Measurements from ENCODE around the gene PTH1R. TPM values are rescaled to one million over a fixed set of nuclear protein-coding genes. Genes with fewer than 3 reads are reported as not detected.

PTH1R gene
- total RNA-seq, 1 experiment from 2014 or later: not detected

- no peak overlapping the region for H3K4me3 ChIP-seq
- H3K27ac ChIP-seq: no peak overlapping the region
- H3K9me3 ChIP-seq (replicated peaks): no peaks in the 10 kb centered on the region
- H3K27me3 ChIP-seq (replicated peaks): no peaks in the 10 kb centered on the region
- peaks cover 63% of the 10 kb centered on the region for H3K36me3 ChIP-seq
- DNase-seq (ENCODE audit: low read depth in 1 of 2, low spot score in 2 of 2): no peak
- H3K4me1 ChIP-seq (replicated peaks): peaks cover 33% of the 10 kb centered on the region
Observed at GRCh38 chr3:46938118-46938517, 60.6 kb downstream of the PTH1R start.

GRCh38 chr3:46939578-46940445 is 62.3 kb downstream of the PTH1R start:
- peaks cover 37% of the 10 kb centered on the region for H3K4me1 ChIP-seq (replicated peaks)
- no peaks in the 10 kb centered on the region for H3K27me3 ChIP-seq (replicated peaks)
- H3K36me3 ChIP-seq: peaks cover 54% of the 10 kb centered on the region
- DNase-seq (ENCODE audit: low read depth in 1 of 2, low spot score in 2 of 2): no peak
- H3K27ac ChIP-seq: no peak overlapping the region
- H3K4me3 ChIP-seq: no peak overlapping the region
- H3K9me3 ChIP-seq (replicated peaks): no peaks in the 10 kb centered on the region

GRCh38 chr3:46942076-46942475 is 64.6 kb downstream of the PTH1R start:
- Histone ChIP-seq H3K36me3 (peaks cover 49% of the 10 kb centered on the region), H3K27ac (no peak overlapping the region), H3K4me1 (replicated peaks) (peaks cover 20% of the 10 kb centered on the region), H3K4me3 (no peak overlapping the region), H3K27me3 (replicated peaks) (no peaks in the 10 kb centered on the region), H3K9me3 (replicated peaks) (no peaks in the 10 kb centered on the region)
- no peak for DNase-seq (ENCODE audit: low read depth in 1 of 2, low spot score in 2 of 2)

- H3K27ac ChIP-seq: no peak overlapping the region
- H3K4me1 ChIP-seq (replicated peaks): peaks cover 24% of the 10 kb centered on the region
- DNase-seq (ENCODE audit: low read depth in 1 of 2, low spot score in 2 of 2): no peak
- no peak overlapping the region for H3K4me3 ChIP-seq
- no peaks in the 10 kb centered on the region for H3K27me3 ChIP-seq (replicated peaks)
- H3K9me3 ChIP-seq (replicated peaks): no peaks in the 10 kb centered on the region
- peaks cover 43% of the 10 kb centered on the region for H3K36me3 ChIP-seq
Observed at GRCh38 chr3:46942481-46943236, 65.1 kb downstream of the PTH1R start.

GRCh38 chr3:46943237-46944187 is 66.0 kb downstream of the PTH1R start:
- no peak for DNase-seq (ENCODE audit: low read depth in 1 of 2, low spot score in 2 of 2)
- Histone ChIP-seq H3K36me3 (peaks cover 48% of the 10 kb centered on the region), H3K4me1 (replicated peaks) (peaks cover 33% of the 10 kb centered on the region)

GRCh38 chr3:46944191-46944590 is 66.7 kb downstream of the PTH1R start:
- Histone ChIP-seq H3K4me3 (no peak overlapping the region), H3K27me3 (replicated peaks) (no peaks in the 10 kb centered on the region), H3K4me1 (replicated peaks) (peaks cover 38% of the 10 kb centered on the region), H3K36me3 (peaks cover 42% of the 10 kb centered on the region), H3K27ac (no peak overlapping the region), H3K9me3 (replicated peaks) (no peaks in the 10 kb centered on the region)
- DNase-seq (ENCODE audit: low read depth in 1 of 2, low spot score in 2 of 2): no peak

More at GRCh38 chr3:46943237-46944187, 66.0 kb downstream of the PTH1R start:
- H3K9me3 ChIP-seq (replicated peaks): no peaks in the 10 kb centered on the region
- H3K27ac ChIP-seq: no peak overlapping the region
- no peaks in the 10 kb centered on the region for H3K27me3 ChIP-seq (replicated peaks)
- no peak overlapping the region for H3K4me3 ChIP-seq

- Histone ChIP-seq H3K27me3 (replicated peaks) (no peaks in the 10 kb centered on the region), H3K4me3 (no peak overlapping the region), H3K9me3 (replicated peaks) (no peaks in the 10 kb centered on the region), H3K36me3 (peaks cover 26% of the 10 kb centered on the region), H3K27ac (no peak overlapping the region), H3K4me1 (replicated peaks) (peaks cover 44% of the 10 kb centered on the region)
- DNase-seq (ENCODE audit: low read depth in 1 of 2, low spot score in 2 of 2): no peak
Observed at GRCh38 chr3:46946416-46946815, 68.9 kb downstream of the PTH1R start.

- DNase-seq (ENCODE audit: low read depth in 1 of 2, low spot score in 2 of 2): peak in 1 of 2 experiments; percentile 60
Observed at GRCh38 chr3:46946856-46947545, 69.5 kb downstream of the PTH1R start.

GRCh38 chr3:46947546-46947901 is 70.0 kb downstream of the PTH1R start:
- Histone ChIP-seq H3K36me3 (peaks cover 22% of the 10 kb centered on the region), H3K27me3 (replicated peaks) (no peaks in the 10 kb centered on the region), H3K27ac (no peak overlapping the region), H3K9me3 (replicated peaks) (no peaks in the 10 kb centered on the region), H3K4me3 (no peak overlapping the region), H3K4me1 (replicated peaks) (peaks cover 44% of the 10 kb centered on the region)
- DNase-seq (ENCODE audit: low read depth in 1 of 2, low spot score in 2 of 2): no peak

More at GRCh38 chr3:46946856-46947545, 69.5 kb downstream of the PTH1R start:
- Histone ChIP-seq H3K9me3 (replicated peaks) (no peaks in the 10 kb centered on the region), H3K27me3 (replicated peaks) (no peaks in the 10 kb centered on the region), H3K36me3 (peaks cover 24% of the 10 kb centered on the region), H3K4me3 (no peak overlapping the region), H3K27ac (no peak overlapping the region), H3K4me1 (replicated peaks) (peaks cover 44% of the 10 kb centered on the region)

GRCh38 chr3:46947981-46948791 is 70.7 kb downstream of the PTH1R start:
- DNase-seq (ENCODE audit: low read depth in 1 of 2, low spot score in 2 of 2): no peak
- H3K36me3 ChIP-seq: peaks cover 22% of the 10 kb centered on the region
- H3K27ac ChIP-seq: no peak overlapping the region
- H3K4me3 ChIP-seq: no peak overlapping the region
- no peaks in the 10 kb centered on the region for H3K27me3 ChIP-seq (replicated peaks)
- H3K4me1 ChIP-seq (replicated peaks): peaks cover 44% of the 10 kb centered on the region
- no peaks in the 10 kb centered on the region for H3K9me3 ChIP-seq (replicated peaks)

GRCh38 chr3:46948830-46949671 is 71.5 kb downstream of the PTH1R start:
- H3K4me3 ChIP-seq: no peak overlapping the region
- peaks cover 37% of the 10 kb centered on the region for H3K4me1 ChIP-seq (replicated peaks)
- H3K27me3 ChIP-seq (replicated peaks): no peaks in the 10 kb centered on the region
- H3K36me3 ChIP-seq: peaks cover 22% of the 10 kb centered on the region
- no peak for DNase-seq (ENCODE audit: low read depth in 1 of 2, low spot score in 2 of 2)
- H3K27ac ChIP-seq: no peak overlapping the region
- H3K9me3 ChIP-seq (replicated peaks): no peaks in the 10 kb centered on the region

GRCh38 chr3:46950177-46950576 is 72.7 kb downstream of the PTH1R start:
- Histone ChIP-seq H3K27me3 (replicated peaks) (no peaks in the 10 kb centered on the region), H3K4me3 (no peak overlapping the region), H3K27ac (no peak overlapping the region), H3K4me1 (replicated peaks) (peaks cover 29% of the 10 kb centered on the region), H3K9me3 (replicated peaks) (no peaks in the 10 kb centered on the region), H3K36me3 (peaks cover 22% of the 10 kb centered on the region)
- DNase-seq (ENCODE audit: low read depth in 1 of 2, low spot score in 2 of 2): no peak

All from SJSA1 (cell line).